ENCODE measurements around the gene BTAF1.
"Not testable (repeated sequence)": the region's sequence is repeated elsewhere in the genome, so short reads cannot be mapped to it uniquely, and the experiment has no call there.

BTAF1 gene

DNA sequence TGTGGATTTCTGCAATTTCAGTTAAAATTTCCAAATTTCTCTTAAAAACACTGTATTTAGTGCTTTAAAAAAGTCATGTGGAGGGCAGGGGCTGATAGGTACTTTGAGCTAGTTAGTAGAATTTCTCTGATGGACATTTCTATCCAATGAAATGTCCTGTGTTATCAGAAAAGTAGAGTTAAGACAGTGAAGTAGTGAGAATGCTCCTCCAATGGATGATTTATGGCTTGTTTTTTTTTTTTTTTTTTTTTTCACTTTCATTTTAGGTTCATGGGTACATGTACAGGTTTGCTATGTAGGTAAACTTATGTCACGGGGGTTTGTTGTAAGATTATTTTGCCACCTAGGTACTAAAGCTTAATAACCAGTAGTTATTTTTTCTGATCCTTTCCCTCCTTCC lies 55.0 kb downstream of the BTAF1 start:
- no peak for DNase-seq (ENCODE audit: low spot score)

DNA sequence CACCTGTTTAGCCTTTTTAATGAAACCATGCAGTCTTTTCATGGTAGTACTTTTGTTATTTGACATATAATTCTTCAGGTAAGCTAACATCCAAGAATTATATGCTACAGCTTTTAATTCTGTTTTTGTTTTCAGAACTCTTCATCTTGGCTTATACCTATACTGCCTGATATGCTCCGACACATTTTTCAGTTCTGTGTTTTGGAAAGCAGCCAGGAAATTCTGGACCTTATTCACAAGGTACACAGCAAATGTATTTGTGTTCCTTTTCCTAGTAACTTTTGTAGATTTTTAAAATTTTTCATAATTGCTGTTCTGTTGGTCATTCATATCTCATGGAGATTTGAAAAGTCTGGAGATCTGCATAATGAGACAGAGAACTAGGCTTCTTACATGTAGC lies 56.7 kb downstream of the BTAF1 start:
- no peak for DNase-seq (ENCODE audit: low spot score)

DNA sequence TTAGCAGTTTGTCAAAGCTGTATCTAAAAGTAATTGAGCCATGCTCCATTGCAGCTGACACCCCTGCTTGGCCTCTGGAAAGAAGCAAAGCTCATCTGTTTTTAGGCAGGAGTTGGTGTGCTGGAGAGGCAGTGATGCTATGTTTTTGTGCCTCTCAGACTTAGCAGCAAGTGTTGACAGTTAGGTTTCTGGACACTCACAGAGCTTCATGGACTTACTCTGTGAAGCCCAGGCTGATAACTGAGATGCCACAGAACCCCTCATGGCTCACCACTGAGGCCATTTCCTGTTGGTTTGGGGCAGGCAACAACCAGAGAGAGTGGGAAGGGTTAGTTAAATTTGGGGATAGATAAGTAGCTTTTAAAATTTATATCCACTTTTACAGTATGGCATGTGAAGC lies 59.8 kb downstream of the BTAF1 start:
- no peak for DNase-seq (ENCODE audit: low spot score)

DNA sequence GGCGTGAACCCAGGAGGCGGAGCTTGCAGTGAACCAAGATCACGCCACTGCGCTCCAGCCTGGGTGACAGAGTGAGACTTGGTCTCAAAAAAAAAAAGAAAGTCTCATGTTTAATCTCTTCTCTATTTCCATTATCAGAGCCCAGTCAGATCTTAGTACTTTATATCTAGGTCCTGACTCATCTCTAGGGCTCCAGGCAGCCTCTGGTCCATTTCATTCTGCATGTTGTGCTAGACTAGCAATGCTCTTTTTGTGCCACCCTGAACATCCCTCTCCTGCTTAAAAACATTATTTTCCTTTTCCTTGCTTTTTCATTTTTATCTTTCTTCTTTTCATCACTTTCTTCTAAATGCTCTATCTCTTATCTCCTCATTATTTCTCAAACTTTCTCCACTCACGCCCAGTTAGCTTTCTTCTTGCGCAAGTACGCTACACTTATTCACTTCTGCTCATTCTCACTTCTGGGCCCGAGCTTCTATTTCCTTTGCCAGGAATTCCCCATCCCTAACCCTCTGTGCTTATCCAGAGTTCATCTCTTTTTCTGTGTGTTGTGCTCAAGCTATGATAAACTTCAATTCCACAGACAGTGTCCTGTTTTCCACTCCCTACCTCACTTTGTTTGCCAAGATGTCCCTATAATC lies 63.9 kb downstream of the BTAF1 start:
- no peak for DNase-seq (ENCODE audit: low spot score)

DNA sequence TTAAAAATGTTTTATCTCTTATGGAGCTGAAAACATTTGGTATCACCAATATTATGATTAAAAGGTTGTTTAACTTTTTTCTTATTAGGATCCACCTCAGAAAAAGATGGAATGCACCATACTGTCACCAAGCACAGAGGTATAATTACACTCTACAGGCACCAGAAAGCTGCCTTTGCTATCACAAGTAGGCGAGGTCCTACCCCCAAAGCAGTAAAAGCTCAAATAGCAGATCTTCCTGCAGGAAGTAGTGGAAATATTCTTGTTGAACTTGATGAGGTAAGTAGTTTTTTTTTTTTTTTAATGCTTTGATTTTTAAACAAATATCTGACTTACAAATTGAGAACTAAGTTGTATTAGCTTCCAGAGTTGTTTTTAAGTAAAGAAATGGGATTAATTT lies 68.5 kb downstream of the BTAF1 start:
- no peak for DNase-seq (ENCODE audit: low spot score)

DNA sequence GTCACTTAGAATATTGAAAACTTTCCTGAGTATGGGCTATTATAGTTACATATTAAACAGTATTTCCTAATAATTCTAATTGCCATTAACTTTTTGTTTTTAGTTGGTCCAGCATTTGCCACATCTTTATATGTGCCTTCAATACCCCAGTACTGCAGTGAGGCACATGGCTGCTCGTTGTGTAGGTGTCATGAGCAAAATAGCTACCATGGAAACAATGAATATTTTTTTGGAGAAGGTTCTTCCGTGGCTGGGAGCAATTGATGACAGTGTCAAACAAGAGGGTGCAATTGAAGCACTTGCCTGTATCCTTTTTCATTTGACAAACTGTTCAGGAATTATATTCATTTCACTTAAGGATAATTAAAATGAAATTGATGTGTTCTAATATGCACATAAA lies 72.7 kb downstream of the BTAF1 start:
- no peak for DNase-seq (ENCODE audit: low spot score)

DNA sequence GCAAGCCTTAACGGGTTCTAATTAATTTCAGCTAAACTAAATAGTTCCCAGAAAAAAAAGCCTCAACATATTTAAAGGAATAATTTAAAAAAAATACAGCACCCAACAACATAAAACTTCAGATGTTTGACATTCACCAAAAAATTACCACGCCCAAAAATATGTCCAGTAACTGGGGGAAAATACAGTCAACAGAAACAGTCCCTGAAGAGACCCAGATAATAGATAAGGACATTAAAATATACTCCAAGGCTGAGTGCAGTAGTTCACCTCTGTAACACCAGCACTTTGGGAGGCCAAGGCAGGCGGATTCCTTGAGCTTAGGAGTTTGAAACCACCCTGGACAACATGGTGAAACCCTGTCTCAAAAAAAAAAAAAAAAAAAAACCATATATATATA lies 78.0 kb downstream of the BTAF1 start:
- DNase-seq (ENCODE audit: low spot score), result no peak

DNA sequence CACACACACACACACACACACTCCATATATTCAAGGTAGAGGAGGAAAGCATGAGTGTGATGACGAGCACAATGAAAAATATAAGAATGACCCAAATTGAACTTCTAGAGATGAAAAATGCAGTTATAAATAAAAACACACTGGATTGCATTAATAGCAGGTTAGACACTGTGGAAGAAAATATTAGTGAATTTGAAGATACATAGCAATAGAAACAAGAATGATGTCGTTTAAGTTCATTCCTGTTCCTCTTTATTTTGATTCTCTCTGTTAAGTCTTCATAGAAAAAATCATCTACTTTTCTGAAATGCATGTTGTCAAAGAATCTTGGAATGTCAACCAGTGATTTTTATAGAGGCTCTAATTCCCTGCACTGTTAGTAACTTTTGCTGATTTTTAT lies 78.4 kb downstream of the BTAF1 start:
- no peak for DNase-seq (ENCODE audit: low spot score)

DNA sequence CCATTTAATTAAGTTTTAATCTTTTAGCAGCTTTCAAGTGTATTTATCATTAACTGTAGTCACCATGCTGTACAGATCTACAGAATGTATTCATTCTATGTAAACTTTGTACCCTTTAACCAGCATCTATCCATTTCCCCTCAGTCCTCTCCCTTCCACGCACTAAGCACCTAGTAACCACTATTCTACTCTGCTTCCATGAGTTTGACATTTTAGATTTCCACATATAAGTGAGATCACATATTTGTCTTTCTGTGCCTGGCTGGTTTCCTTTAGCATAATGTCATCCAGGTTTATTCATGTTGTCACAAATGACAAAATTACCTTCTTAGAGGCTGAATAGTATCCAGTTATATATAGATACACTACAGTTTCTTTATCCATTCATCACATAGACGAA lies 79.7 kb downstream of the BTAF1 start:
- DNase-seq (ENCODE audit: low spot score), result no peak

DNA sequence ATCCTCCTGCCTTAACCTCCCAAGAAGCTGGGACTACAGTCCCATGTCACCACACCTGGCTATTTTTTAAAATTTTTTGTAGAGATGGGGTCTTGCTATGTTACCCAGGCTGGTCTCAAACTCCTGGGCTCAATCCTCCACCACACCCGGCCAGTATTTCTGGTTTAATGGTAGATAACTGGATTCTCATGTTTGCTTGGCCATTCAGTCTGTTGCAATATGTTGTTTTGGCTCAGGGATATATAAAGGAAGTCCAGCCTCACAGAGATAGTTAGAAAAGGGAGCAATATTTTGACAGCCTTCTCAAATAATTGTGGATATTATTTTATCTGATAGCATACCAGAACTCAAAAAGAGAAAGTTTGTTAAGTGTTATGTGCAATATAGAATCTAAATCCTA lies 82.4 kb downstream of the BTAF1 start:
- no peak for DNase-seq (ENCODE audit: low spot score)

DNA sequence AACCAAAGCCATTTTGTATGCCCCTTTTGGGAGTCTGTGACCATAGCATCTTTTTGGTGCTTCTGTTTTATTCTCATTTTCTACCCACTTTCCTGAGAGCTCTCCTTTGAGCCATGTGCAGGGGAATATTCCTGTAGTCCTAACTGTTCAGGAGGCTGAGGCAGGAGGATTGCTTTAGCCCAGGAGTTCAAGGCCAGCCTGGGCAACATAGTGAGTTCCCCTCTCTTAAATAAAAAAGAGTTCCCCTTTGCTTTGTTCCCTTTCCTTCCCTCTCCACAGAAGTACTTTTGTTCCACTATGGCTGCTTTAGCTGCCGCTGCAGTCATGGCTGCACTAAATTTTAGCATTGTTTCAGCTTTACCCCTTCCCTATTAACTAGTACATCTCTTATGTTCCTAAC lies 85.9 kb downstream of the BTAF1 start:
- DNase-seq (ENCODE audit: low spot score), result no peak

DNA sequence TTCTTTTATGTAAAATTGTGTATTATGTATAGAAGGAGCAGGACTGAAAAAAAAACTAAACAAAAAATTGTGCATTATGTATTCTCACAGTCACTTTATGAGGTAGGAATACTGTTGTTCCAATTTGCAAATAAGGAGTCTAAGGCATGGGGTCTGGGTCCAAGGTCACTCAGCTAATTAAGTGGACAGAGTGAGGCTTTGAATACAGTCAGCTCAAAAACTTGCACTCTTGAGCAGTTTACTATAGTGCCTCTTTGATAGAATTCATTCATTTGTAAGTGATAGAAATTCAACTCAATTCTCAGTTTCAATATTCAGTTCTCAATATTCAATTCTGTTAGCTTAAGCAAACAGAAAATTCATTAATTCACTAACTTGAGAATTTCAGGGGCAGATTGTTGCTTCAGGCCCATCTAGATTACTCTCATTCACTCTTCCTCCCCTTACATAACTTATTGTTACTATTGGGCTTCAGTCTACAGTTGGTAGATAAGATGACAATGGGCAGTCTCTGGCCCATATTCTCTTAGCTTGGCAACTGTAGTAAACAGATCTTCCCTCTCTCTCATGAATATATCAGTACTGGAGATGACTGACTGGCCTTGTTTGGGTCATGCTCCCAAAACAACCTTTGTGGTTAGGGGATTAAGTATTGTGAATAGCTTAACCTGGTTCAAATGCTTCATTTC lies 86.6 kb downstream of the BTAF1 start:
- DNase-seq (ENCODE audit: low spot score), result no peak

DNA sequence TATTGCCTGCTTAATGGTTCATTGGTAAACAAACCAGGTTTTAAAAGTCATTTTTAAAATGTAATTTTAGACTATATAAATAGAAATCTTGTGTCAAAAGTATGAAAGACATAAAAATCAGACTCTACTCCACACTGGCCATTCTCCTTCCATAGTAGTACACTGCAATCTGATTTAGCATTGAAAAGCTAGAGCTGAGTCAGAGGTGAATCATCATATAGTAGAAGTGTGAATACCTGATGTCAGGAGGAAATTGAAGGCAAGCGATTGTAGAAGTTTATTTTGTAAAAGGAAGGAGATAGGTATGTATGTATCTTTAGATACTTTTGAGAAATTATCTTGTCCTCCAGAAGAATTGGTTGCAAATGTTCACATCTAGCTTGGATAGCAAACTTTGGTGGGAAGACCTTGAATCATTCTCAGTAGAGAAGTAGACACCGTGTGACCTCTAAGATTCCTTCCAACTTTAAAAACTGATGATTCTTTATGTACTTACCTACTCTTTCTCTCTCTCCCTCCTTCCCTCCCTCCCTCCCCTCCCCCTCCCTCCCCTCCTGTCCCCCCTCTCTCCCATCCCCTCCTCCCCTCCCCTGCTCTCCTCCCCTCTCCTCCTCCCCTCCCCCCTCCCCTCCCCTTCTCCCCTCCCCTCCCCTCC lies 88.1 kb downstream of the BTAF1 start:
- no peak for DNase-seq (ENCODE audit: low spot score)

DNA sequence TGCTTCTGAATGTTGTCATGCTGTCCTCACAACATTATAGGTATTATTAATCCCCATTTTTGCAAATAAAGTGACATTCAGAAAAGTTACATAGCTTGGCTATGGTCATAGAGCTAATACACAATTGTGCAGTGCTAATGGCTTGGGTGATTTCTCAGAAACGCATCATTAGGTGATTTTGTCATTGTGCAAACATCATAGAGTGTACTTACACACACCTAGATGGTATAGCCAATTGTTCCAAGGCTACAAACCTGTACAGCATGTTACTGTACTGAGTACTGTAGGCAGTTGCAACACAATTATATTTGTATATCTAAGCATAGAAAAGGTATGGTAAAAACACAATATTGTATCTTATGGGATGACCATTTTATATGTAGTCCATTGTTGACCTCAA lies 91.0 kb downstream of the BTAF1 start:
- DNase-seq (ENCODE audit: low spot score), result no peak

DNA sequence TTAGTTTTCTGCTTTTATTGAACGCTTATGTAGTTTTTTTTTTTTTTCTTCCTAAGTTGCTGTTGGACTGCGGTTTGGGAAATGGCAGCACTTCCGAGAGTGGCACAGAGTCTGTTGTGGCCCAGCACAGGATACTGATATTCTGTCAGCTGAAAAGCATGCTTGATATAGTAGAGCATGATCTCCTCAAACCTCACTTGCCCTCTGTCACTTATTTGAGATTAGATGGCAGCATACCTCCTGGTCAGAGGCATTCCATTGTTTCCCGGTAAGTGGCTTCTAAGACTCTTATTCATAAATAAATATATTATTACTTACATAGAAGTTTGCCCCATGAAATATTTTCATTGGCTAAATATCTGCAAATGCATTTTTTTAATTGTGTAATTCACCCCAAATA lies 101.1 kb downstream of the BTAF1 start:
- DNase-seq (ENCODE audit: low spot score), result no peak

DNA sequence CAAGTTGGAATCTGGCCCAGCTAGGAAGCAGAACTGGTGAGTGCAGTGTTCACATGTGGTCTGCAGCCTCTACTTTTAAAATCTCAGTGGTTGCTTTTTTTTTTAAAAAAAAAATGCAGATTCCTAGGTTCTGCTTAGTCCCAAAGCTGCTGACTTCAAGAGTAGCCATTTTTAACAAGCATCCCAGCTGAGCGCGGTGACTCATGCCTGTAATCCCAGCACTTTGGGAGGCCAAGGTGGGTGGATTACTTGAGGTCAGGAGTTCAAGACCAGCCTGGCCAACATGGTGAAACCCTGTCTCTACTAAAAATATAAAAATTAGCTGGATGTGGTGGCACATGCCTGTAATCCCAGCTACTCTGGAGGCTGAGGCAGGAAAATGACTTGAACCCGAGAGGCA lies 101.8 kb downstream of the BTAF1 start:
- DNase-seq (ENCODE audit: low spot score), result not testable (repeated sequence)

DNA sequence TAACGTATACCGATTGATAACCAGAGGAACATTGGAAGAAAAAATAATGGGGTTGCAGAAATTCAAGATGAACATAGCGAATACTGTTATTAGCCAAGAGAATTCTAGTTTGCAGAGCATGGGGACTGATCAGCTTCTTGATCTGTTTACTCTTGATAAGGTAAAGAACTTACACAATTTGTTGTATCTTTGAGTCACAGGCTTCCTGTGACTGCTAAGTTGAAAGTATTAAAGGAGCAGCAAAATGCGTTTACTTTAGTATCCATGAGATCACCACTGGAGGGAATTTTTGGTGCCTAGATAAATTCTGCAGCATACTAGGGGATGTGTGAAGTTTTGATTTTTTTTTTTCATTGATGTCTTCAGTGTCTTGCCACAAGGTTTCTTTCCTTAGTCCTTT lies 103.6 kb downstream of the BTAF1 start:
- peak; percentile 36 for DNase-seq (ENCODE audit: low spot score)

DNA sequence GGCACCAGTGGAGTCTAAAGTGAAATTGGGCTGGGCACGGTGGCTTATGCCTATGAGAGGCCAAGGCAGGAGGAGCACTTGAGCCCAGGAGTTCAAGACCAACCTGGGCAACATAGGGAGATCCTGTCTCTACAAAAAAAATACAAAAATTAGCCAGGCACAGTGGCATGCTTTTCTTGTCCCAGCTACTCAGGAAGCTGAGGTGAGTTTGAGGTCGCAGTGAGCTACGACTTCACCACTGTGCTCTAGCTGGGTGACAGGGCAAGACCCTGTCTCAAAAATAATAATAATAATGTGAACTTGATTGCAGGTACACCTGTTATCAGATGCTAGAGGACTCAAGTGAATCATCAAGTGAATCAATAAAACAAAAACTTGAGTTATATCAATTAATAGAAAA lies 108.0 kb downstream of the BTAF1 start:
- DNase-seq (ENCODE audit: low spot score), result no peak

DNA sequence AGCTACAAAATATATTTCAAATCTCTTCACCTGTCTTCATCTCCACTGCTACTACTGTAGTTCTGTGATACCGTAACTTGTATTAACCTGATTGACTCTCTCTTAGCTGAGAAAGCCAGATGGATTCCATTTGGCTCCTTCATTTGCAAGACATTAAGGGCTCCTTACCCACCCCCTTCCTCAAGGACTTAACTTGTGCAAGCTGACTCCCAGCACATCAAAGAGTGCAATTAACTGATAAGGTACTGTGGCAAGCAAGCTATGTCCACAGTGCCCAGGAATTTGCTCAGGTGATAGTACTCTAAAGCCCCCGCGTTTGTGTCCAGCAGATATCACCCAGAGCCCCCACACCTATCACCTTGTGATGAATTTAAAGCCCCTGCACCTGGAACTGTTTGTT lies 109.5 kb downstream of the BTAF1 start:
- not testable (repeated sequence) for DNase-seq (ENCODE audit: low spot score)

DNA sequence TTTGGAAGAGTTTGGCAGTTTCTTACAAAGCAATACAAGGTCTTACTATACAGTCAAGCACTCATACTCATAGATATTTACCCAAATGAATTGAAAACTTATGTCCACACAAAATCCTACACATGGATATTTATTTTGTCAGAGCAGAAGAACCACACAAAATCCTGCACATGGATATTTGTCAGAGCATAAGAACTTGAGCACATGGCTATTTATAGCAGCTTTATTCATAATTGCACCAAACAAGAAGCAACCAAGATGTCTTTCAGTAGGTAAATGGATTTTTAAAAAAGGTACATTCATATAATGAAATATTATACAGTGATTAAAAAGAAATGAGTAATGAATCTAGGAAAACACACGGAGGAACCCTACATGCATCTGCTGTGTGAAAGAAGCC lies 115.4 kb downstream of the BTAF1 start:
- no peak for DNase-seq (ENCODE audit: low spot score)

DNA sequence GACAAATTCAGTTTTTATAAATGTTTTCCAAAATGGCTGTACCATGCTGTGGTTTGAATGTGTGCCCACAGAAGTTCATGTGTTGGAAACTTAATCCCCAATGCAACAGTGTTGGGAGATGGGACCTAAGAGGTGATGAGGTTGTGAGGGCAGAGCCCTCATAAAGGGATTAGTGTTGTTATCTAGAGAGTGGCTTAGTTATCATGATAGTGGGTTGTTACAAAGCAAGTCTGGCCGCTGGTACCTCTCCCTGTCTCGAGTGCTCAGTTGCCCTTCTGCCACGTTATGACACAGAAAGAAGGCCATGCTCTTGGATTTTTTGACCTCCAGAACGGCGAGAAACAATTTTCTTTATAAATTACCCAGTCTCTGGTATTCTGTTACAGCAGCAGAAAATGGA lies 119.0 kb downstream of the BTAF1 start:
- DNase-seq (ENCODE audit: low spot score), result no peak

DNA sequence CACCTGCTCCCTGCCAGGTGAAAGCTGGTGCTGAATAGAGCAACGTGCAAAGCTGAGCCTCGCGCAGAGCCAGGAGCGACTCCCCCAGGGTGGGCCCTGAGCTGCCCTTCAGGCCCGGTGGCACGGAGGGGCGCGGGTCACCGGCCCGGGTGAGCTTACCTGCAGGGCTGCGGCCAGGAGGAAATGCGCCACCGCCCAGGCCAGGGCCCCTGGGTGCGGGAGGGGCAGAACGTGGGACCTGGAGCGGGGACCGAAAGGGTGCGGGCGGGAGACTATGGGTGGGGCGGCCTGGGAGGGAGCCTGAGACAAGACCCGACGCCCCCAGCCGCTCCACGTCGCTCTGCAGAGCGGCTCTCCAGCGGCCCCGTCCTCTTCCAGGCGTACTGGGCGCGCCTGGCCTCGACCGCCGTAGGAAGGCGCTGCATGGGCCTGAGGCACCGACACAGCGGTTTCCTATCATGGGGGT lies 122.1 kb downstream of the BTAF1 start:
- DNase-seq (ENCODE audit: low spot score), result no peak

DNA sequence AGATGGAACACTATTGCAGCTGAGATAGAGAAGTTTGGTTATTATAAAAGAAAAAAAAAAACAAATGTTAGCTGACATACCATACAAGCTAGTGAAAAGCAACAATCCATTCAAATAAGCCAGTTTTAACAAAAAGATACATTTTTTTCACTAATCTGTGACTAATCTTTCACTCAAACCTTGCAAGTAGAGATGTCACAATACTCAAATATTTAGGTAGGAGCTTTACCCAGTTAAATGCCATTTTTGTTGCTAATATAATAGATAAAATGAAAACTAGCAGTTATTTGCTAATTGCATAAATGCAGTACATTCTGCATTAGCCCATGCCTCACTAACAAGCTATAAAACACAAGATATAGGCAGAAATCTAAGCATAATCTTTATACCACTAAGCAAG lies 123.6 kb downstream of the BTAF1 start:
- DNase-seq (ENCODE audit: low spot score), result no peak

DNA sequence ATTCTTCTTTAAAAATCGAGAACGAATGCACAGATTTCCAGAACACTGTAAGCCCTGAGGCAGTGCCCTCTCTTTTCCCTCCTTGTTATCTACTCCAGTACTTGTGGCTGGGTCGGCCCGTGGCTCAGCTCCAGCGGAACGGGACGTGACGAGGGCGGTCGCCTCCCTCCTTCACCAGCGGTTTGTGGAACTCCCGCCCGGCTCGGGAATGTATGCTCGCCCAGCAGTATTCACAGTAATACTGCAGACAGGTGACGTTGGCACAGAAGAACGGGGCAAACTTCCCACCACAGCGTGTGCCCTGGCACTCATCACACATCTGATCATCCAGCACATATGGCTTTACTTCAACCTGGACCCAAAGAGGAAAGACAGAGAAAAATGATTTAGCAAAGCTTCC lies 128.5 kb downstream of the BTAF1 start:
- no peak for DNase-seq (ENCODE audit: low spot score)

All from hematopoietic multipotent progenitor cell treated with erythropoietin and hydrocortisone succinate and interleukin-3 and kit ligand, for 15 days (in vitro differentiated cells).